Neutrophil (primary cell): ENCODE measurements around the gene CFAP61.

Experiments used
- H3K27ac ChIP-seq: fragments of 200-600 bp; sonication (generic); 2 replicates; pipeline ENCODE4 v1.5.1; 2016; ENCODE audit warnings: mild to moderate bottlenecking, moderate library complexity
- H3K27me3 ChIP-seq: fragments of 200-600 bp; sonication (generic); 2 replicates; pipeline ENCODE4 v1.6.0; 2016; ENCODE audit warnings: mild to moderate bottlenecking
- H3K36me3 ChIP-seq: fragments of 200-600 bp; sonication (generic); 2 replicates; pipeline ENCODE4 v1.5.1; 2017
- H3K4me1 ChIP-seq, 2 experiments: fragments of 200-600 bp in 1 of 2; sonication (generic) in 1 of 2; 1 replicate in 1 of 2; 2 replicates in 1 of 2; pipeline versions ENCODE4 v1.5.1 to v1.6.1; 2013 to 2016; ENCODE audit warnings: low read depth in 1 of 2, low read length in 1 of 2, mild to moderate bottlenecking in 1 of 2, moderate library complexity in 1 of 2; ENCODE audit not compliant: control insufficient read depth in 1 of 2, insufficient read depth in 1 of 2
- H3K4me3 ChIP-seq, 2 experiments: fragments of 200-600 bp in 1 of 2; sonication (generic) in 1 of 2; 1 replicate in 1 of 2; 2 replicates in 1 of 2; pipeline ENCODE4 v1.5.1; 2013 to 2016; ENCODE audit warnings: low read depth in 1 of 2, low read length in 1 of 2, mild to moderate bottlenecking in 1 of 2, moderate library complexity in 1 of 2
- H3K9me3 ChIP-seq: fragments of 200-600 bp; sonication (generic); 2 replicates; pipeline ENCODE4 v1.5.1; 2016
- CTCF ChIP-seq: fragments of 200-600 bp; sonication (generic); IDR thresholded peaks from 2 replicates; pipeline ENCODE4 v1.5.1; 2016; ENCODE audit warnings: antibody characterized with exemption

CFAP61 gene

GRCh38 chr20:20318365-20319161 lies 266.2 kb downstream of the CFAP61 start:
- H3K36me3 ChIP-seq: no peaks in the 10 kb centered on the region
- H3K9me3 ChIP-seq: no peaks in the 10 kb centered on the region
- H3K4me1 ChIP-seq: peaks cover 4 to 8% of the 10 kb centered on the region in 2 experiments
- H3K4me3 ChIP-seq: no peak overlapping the region
- TF ChIP-seq CTCF: no peak
- H3K27me3 ChIP-seq: no peaks in the 10 kb centered on the region
- H3K27ac ChIP-seq: no peak overlapping the region

- Histone ChIP-seq H3K36me3 (no peaks in the 10 kb centered on the region), H3K27ac (no peak overlapping the region), H3K27me3 (no peaks in the 10 kb centered on the region), H3K4me1 (peaks cover 4 to 8% of the 10 kb centered on the region in 2 experiments), H3K4me3 (no peak overlapping the region), H3K9me3 (no peaks in the 10 kb centered on the region)
- no peak for TF ChIP-seq CTCF
Observed at GRCh38 chr20:20321134-20321533, 268.8 kb downstream of the CFAP61 start.

GRCh38 chr20:20321917-20322316 lies 269.6 kb downstream of the CFAP61 start:
- Histone ChIP-seq H3K4me1 (peaks cover 4 to 8% of the 10 kb centered on the region in 2 experiments), H3K36me3 (no peaks in the 10 kb centered on the region), H3K9me3 (no peaks in the 10 kb centered on the region), H3K27ac (no peak overlapping the region), H3K4me3 (no peak overlapping the region), H3K27me3 (no peaks in the 10 kb centered on the region)
- no peak for TF ChIP-seq CTCF

- Histone ChIP-seq H3K27ac (no peak overlapping the region), H3K4me1 (peaks cover 4 to 8% of the 10 kb centered on the region in 2 experiments), H3K36me3 (no peaks in the 10 kb centered on the region), H3K27me3 (no peaks in the 10 kb centered on the region), H3K4me3 (no peak overlapping the region), H3K9me3 (no peaks in the 10 kb centered on the region)
- no peak for TF ChIP-seq CTCF
Observed at GRCh38 chr20:20322912-20323311, 270.6 kb downstream of the CFAP61 start.

DNA sequence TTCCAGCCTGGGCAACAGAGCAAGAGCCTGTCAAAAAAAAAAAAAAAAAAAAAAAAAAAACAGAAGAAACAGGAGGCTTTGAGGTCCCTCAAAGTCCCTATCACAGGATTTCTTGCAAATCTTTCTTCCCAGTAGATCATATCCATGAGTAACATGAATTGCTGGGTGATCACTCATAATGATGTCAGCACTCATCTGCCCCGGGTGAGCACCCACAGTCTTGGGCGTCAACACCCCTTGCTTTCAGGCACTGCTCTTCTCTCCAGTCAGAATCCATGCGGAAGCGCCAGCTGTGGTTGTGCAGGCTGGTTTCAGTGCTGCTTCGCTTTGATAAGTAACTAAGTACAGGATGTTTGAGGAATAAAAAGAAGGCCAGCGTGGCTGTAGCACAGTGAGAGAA lies 275.4 kb downstream of the CFAP61 start:
- no peaks in the 10 kb centered on the region for H3K9me3 ChIP-seq
- H3K36me3 ChIP-seq: no peaks in the 10 kb centered on the region
- no peak for TF ChIP-seq CTCF
- H3K27me3 ChIP-seq: no peaks in the 10 kb centered on the region
- no peak overlapping the region for H3K27ac ChIP-seq
- H3K4me1 ChIP-seq: peaks cover 11 to 13% of the 10 kb centered on the region in 2 experiments
- no peak overlapping the region for H3K4me3 ChIP-seq
